SH-SY5Y (cell line): ENCODE data around the gene GGCX.

Experiments used
- GATA2 ChIP-seq: IDR thresholded peaks from 2 replicates; pipeline ENCODE4 v1.6.1; 2011; ENCODE audit warnings: mild to moderate bottlenecking, low read depth, low read length
- GATA3 ChIP-seq: IDR thresholded peaks from 2 replicates; pipeline ENCODE4 v1.6.1; 2011; ENCODE audit warnings: low read depth, mild to moderate bottlenecking, low read length, moderate library complexity

DNA sequence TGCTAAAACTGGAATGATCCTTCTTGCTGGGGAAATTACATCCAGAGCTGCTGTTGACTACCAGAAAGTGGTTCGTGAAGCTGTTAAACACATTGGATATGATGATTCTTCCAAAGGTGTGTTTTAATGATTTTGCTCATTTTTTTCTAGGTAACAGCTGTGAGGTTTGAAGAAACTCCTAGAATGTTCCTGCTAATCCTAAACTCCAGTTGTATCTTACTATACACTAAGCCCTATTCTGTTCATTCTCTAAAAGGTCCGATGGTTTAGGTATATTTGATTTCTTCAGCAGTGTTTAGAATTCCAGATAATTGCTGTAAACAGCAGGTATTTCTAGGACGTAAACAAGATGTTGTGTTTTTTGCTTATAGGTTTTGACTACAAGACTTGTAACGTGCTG is 20.0 kb downstream of the GGCX start:
- TF ChIP-seq GATA2 (no peak), GATA3 (no peak)
